ENCODE data around the gene MYO5B.

The MYO5B gene

GRCh38 chr18:50013363-50014138 is 181.4 kb downstream of the MYO5B start:
- H3K27ac ChIP-seq, result no peak overlapping the region
- TF ChIP-seq CTCF (conservative IDR thresholded peaks at IDR 0.05), result no peak

- TF ChIP-seq CTCF (conservative IDR thresholded peaks at IDR 0.05), result no peak
Observed at GRCh38 chr18:50011813-50012435, 183.0 kb downstream of the MYO5B start.

GRCh38 chr18:50009773-50010335 is 185.1 kb downstream of the MYO5B start:
- no peak overlapping the region for H3K27ac ChIP-seq
- peak; percentile 61 for TF ChIP-seq CTCF (conservative IDR thresholded peaks at IDR 0.05)

More at GRCh38 chr18:50011813-50012435, 183.0 kb downstream of the MYO5B start:
- H3K27ac ChIP-seq, result peak overlapping the region; percentile 44

- no peak for TF ChIP-seq CTCF (conservative IDR thresholded peaks at IDR 0.05)
- H3K27ac ChIP-seq, result no peak overlapping the region
Observed at GRCh38 chr18:50008306-50008705, 186.6 kb downstream of the MYO5B start.

- no peak for TF ChIP-seq CTCF (conservative IDR thresholded peaks at IDR 0.05)
- no peak overlapping the region for H3K27ac ChIP-seq
Observed at GRCh38 chr18:50006470-50007046, 188.4 kb downstream of the MYO5B start.

GRCh38 chr18:50004013-50004412 is 190.9 kb downstream of the MYO5B start:
- H3K27ac ChIP-seq, result no peak overlapping the region
- no peak for TF ChIP-seq CTCF (conservative IDR thresholded peaks at IDR 0.05)

- TF ChIP-seq CTCF (conservative IDR thresholded peaks at IDR 0.05), result no peak
- no peak overlapping the region for H3K27ac ChIP-seq
Observed at GRCh38 chr18:50002781-50003180, 192.2 kb downstream of the MYO5B start.

Data from VCaP (cell line).